Measurements from ENCODE around the gene R3HDM2.

DNA sequence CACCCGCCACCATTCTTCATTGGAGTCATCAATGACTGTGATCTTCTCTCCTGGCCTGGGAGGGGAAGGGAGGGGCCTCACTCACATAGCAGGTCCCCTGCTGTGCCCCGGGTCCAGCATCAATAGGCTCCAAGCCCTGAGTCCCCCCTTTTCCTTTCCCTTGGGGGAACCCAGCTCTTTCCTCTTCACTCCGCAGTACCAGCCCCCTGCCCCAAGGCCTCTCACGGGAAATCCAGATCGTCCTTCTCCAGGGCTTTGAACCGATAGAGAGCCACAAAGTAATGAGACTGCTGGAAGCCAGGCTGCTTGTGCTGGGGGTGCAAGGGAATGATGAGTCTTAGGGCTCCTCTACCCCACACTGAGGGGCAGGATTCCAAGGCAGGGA, 186.5 kb downstream of the R3HDM2 start:
- TF ChIP-seq, protein P1, sequence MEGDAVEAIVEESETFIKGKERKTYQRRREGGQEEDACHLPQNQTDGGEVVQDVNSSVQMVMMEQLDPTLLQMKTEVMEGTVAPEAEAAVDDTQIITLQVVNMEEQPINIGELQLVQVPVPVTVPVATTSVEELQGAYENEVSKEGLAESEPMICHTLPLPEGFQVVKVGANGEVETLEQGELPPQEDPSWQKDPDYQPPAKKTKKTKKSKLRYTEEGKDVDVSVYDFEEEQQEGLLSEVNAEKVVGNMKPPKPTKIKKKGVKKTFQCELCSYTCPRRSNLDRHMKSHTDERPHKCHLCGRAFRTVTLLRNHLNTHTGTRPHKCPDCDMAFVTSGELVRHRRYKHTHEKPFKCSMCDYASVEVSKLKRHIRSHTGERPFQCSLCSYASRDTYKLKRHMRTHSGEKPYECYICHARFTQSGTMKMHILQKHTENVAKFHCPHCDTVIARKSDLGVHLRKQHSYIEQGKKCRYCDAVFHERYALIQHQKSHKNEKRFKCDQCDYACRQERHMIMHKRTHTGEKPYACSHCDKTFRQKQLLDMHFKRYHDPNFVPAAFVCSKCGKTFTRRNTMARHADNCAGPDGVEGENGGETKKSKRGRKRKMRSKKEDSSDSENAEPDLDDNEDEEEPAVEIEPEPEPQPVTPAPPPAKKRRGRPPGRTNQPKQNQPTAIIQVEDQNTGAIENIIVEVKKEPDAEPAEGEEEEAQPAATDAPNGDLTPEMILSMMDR (IDR thresholded peaks at IDR 0.05): no peak
- no peak for TF ChIP-seq EZH2 (IDR thresholded peaks at IDR 0.05; ENCODE audit: borderline replicate concordance, insufficient read depth, low read depth, low read length, poor library complexity, severe bottlenecking)

Measured in B cell (primary cell).